GM12878 (cell line): ENCODE results near the gene FOXK2. TPM values are rescaled to one million over a fixed set of nuclear protein-coding genes. Genes with fewer than 3 reads are reported as not detected.

Experiments
- CBX5 ChIP-seq: sonication (generic); IDR thresholded peaks from 2 replicates; pipeline ENCODE4 v1.6.1; 2016; ENCODE audit warnings: low read depth, moderate library complexity, mild to moderate bottlenecking, inconsistent platforms
- EZH2 ChIP-seq: IDR thresholded peaks from 2 replicates; pipeline ENCODE4 v1.6.1; 2012; ENCODE audit warnings: low read depth, mild to moderate bottlenecking, control low read depth, inconsistent platforms, low read length, borderline replicate concordance; ENCODE audit not compliant: control insufficient read depth
- NBN ChIP-seq: fragments of 450-650 bp; IDR thresholded peaks from 2 replicates; pipeline ENCODE4 v1.6.1; 2016
- POLR2AphosphoS5 ChIP-seq: IDR thresholded peaks from 2 replicates; pipeline ENCODE4 v1.6.1; 2011; ENCODE audit warnings: mild to moderate bottlenecking, low read length, inconsistent platforms
- SMAD1 ChIP-seq: fragments of 450-650 bp; IDR thresholded peaks from 2 replicates; pipeline ENCODE4 v1.6.1; 2018; ENCODE audit warnings: mild to moderate bottlenecking, low read depth; ENCODE audit not compliant: partially characterized antibody
- SPI1 ChIP-seq: IDR thresholded peaks from 2 replicates; pipeline ENCODE4 v1.6.1; 2011; ENCODE audit warnings: low read depth, mild to moderate bottlenecking, low read length, moderate library complexity, borderline replicate concordance; ENCODE audit not compliant: insufficient read depth
- polyA plus RNA-seq, 11 experiments: library from polyadenylated mRNA; depleted of rRNA in 4 of 11; unstranded in 6 of 11; stranded (reverse) in 5 of 11; fragments of >200 nt; fragmentation: Nextera tagmentation in 4 of 11; fragmentation: Illumina TruSeq in 1 of 11; extraction: Ambion mirVana in 4 of 11; extraction: Trizol in 1 of 11; gene quantifications; 1 replicate in 1 of 11; 2 replicates in 10 of 11; pipeline versions ENCODE4 v1.2.1 to v1.2.3, GENCODE V29; 2011 to 2016; ENCODE audit warnings: inconsistent platforms in 2 of 11, missing spikeins in 2 of 11, low read depth in 1 of 11
- total RNA-seq, 4 experiments: library from RNA; depleted of rRNA in 3 of 4; stranded (reverse); fragments of >200 nt in 3 of 4; fragmentation: Illumina TruSeq in 1 of 4; extraction: Trizol in 1 of 4; gene quantifications; 2 replicates each; pipeline versions ENCODE4 v1.2.1 to v1.2.3, GENCODE V29; 2013 to 2021
- TF ChIP-seq, protein P1 (sequence below), 3 experiments: IDR thresholded peaks in 2 of 3; conservative IDR thresholded peaks in 1 of 3; 2 replicates each; pipeline ENCODE4 v1.5.1; 2011; ENCODE audit warnings: low read depth in 3 of 3, low read length in 3 of 3, mild to moderate bottlenecking in 3 of 3, control low read depth in 2 of 3, moderate library complexity in 2 of 3, inconsistent platforms in 1 of 3, mixed read lengths in 1 of 3; ENCODE audit not compliant: control insufficient read depth in 2 of 3, insufficient read depth in 1 of 3; ENCODE audit errors: extremely low read depth in 1 of 3
- TF ChIP-seq, protein P2 (sequence below): IDR thresholded peaks from 2 replicates; pipeline ENCODE4 v1.6.1; 2012; ENCODE audit warnings: low read length, inconsistent platforms
- TF ChIP-seq, protein P3 (sequence below): fragments of 450-650 bp; IDR thresholded peaks from 2 replicates; pipeline ENCODE4 v1.6.1; 2016; ENCODE audit warnings: mild to moderate bottlenecking, moderate library complexity, borderline replicate concordance
- TF ChIP-seq, protein P4 (sequence below): IDR thresholded peaks from 2 replicates; pipeline ENCODE4 v1.6.1; 2012; ENCODE audit warnings: low read depth, low read length, improper control_type of control experiment

Gene FOXK2
- total and polyA plus RNA-seq, 10 of the 15 experiments (the other 5 are each of a cell fraction or from before 2014, with no cell fraction given): 2.4 to 56.8 (median 34.4) TPM

DNA sequence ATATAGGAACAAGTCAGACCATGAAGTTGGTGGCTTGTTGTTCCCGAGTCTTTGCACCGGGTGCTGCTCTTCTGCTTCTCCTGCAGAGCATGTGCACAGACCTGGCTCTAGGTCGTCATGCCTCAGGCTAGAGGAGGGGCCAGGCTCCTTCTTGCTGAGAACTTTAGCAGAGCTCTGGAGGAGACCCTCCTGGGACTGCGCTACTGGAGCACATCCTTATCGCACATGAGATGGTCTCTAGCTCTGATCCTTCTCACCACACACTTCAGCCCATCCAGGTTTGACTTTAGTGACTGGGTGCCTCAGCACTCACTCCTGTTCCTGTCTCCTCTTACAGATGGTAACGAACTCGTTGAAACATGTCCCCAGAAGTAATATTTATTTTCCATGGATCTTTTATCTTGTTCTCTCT is 14.9 kb downstream of the FOXK2 start (continued):
- no peak for TF ChIP-seq EZH2
- TF ChIP-seq, protein P1, sequence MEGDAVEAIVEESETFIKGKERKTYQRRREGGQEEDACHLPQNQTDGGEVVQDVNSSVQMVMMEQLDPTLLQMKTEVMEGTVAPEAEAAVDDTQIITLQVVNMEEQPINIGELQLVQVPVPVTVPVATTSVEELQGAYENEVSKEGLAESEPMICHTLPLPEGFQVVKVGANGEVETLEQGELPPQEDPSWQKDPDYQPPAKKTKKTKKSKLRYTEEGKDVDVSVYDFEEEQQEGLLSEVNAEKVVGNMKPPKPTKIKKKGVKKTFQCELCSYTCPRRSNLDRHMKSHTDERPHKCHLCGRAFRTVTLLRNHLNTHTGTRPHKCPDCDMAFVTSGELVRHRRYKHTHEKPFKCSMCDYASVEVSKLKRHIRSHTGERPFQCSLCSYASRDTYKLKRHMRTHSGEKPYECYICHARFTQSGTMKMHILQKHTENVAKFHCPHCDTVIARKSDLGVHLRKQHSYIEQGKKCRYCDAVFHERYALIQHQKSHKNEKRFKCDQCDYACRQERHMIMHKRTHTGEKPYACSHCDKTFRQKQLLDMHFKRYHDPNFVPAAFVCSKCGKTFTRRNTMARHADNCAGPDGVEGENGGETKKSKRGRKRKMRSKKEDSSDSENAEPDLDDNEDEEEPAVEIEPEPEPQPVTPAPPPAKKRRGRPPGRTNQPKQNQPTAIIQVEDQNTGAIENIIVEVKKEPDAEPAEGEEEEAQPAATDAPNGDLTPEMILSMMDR (IDR thresholded peaks at IDR 0.05 in 2 of 3, conservative IDR thresholded peaks at IDR 0.05 in 1 of 3; ENCODE audit: control insufficient read depth in 2 of 3, extremely low read depth in 1 of 3, insufficient read depth in 1 of 3, low read depth in 3 of 3, low read length in 3 of 3): no peak
- no peak for TF ChIP-seq NBN
- TF ChIP-seq POLR2AphosphoS5: no peak
- no peak for TF ChIP-seq SMAD1
- TF ChIP-seq, protein P2, sequence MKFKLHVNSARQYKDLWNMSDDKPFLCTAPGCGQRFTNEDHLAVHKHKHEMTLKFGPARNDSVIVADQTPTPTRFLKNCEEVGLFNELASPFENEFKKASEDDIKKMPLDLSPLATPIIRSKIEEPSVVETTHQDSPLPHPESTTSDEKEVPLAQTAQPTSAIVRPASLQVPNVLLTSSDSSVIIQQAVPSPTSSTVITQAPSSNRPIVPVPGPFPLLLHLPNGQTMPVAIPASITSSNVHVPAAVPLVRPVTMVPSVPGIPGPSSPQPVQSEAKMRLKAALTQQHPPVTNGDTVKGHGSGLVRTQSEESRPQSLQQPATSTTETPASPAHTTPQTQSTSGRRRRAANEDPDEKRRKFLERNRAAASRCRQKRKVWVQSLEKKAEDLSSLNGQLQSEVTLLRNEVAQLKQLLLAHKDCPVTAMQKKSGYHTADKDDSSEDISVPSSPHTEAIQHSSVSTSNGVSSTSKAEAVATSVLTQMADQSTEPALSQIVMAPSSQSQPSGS: no peak
- TF ChIP-seq, protein P3, sequence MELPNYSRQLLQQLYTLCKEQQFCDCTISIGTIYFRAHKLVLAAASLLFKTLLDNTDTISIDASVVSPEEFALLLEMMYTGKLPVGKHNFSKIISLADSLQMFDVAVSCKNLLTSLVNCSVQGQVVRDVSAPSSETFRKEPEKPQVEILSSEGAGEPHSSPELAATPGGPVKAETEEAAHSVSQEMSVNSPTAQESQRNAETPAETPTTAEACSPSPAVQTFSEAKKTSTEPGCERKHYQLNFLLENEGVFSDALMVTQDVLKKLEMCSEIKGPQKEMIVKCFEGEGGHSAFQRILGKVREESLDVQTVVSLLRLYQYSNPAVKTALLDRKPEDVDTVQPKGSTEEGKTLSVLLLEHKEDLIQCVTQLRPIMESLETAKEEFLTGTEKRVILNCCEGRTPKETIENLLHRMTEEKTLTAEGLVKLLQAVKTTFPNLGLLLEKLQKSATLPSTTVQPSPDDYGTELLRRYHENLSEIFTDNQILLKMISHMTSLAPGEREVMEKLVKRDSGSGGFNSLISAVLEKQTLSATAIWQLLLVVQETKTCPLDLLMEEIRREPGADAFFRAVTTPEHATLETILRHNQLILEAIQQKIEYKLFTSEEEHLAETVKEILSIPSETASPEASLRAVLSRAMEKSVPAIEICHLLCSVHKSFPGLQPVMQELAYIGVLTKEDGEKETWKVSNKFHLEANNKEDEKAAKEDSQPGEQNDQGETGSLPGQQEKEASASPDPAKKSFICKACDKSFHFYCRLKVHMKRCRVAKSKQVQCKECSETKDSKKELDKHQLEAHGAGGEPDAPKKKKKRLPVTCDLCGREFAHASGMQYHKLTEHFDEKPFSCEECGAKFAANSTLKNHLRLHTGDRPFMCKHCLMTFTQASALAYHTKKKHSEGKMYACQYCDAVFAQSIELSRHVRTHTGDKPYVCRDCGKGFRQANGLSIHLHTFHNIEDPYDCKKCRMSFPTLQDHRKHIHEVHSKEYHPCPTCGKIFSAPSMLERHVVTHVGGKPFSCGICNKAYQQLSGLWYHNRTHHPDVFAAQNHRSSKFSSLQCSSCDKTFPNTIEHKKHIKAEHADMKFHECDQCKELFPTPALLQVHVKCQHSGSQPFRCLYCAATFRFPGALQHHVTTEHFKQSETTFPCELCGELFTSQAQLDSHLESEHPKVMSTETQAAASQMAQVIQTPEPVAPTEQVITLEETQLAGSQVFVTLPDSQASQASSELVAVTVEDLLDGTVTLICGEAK: no peak
- no peak for TF ChIP-seq CBX5
- no peak for TF ChIP-seq SPI1
- TF ChIP-seq, protein P4, sequence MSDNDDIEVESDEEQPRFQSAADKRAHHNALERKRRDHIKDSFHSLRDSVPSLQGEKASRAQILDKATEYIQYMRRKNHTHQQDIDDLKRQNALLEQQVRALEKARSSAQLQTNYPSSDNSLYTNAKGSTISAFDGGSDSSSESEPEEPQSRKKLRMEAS: no peak
